Suprapubic skin (tissue), 4 donors: ENCODE data around the gene CPNE2. TPM values are rescaled to one million over a fixed set of nuclear protein-coding genes. Genes with fewer than 3 reads are reported as not detected.

Source experiments
- DNase-seq, 2 donors: peaks; one replicate each; pipeline ENCODE4 v3.0.0-alpha.2; 2019; ENCODE audit warnings: low spot score in 2 of 2
- H3K27ac ChIP-seq: fragments of 200-600 bp; sonication (generic); one replicate; pipeline ENCODE4 v1.5.1; 2019
- H3K27me3 ChIP-seq: fragments of 200-600 bp; sonication (generic); one replicate; pipeline ENCODE4 v1.5.1; 2019
- H3K36me3 ChIP-seq: fragments of 200-600 bp; sonication (generic); one replicate; pipeline ENCODE4 v1.5.1; 2019
- H3K4me1 ChIP-seq: fragments of 200-600 bp; sonication (generic); one replicate; pipeline ENCODE4 v1.5.1; 2019
- H3K4me3 ChIP-seq: fragments of 200-600 bp; sonication (generic); one replicate; pipeline ENCODE4 v1.5.1; 2019; ENCODE audit warnings: mild to moderate bottlenecking
- H3K9me3 ChIP-seq: fragments of 200-600 bp; sonication (generic); one replicate; pipeline ENCODE4 v1.5.1; 2019
- CTCF ChIP-seq, 2 donors: fragments of 200-600 bp in 1 of 2; fragments of 450-650 bp in 1 of 2; sonication (generic) in 1 of 2; IDR thresholded peaks; one replicate each; pipeline ENCODE4 v1.5.1; 2016 to 2019; ENCODE audit warnings: antibody characterized with exemption in 2 of 2, mild to moderate bottlenecking in 1 of 2, moderate library complexity in 1 of 2
- EP300 ChIP-seq: sonication (generic); formaldehyde crosslinking; IDR thresholded peaks from one replicate; pipeline ENCODE4 v1.6.1; 2017; ENCODE audit warnings: antibody characterized with exemption
- POLR2A ChIP-seq, 2 donors: fragments of 450-650 bp; IDR thresholded peaks; one replicate each; pipeline ENCODE4 v1.6.1; 2017; ENCODE audit warnings: antibody characterized with exemption in 2 of 2, mild to moderate bottlenecking in 2 of 2, moderate library complexity in 2 of 2
- POLR2AphosphoS5 ChIP-seq, 3 donors: sonication (generic); formaldehyde crosslinking; IDR thresholded peaks; one replicate each; pipeline ENCODE4 v1.6.1; 2017; ENCODE audit warnings: antibody characterized with exemption in 3 of 3
- WGBS: methylation state at CpG from one replicate; pipeline ENCODE4 v1.1.5; 2018; 5-methylcytosine and 5-hydroxymethylcytosine counted together
- total RNA-seq, 4 donors: library from RNA; depleted of rRNA; stranded (reverse); fragments of >200 nt; gene quantifications; one replicate each; pipeline ENCODE4 v1.1.0, GENCODE V29; 2016

The CPNE2 gene
- total RNA-seq, 4 donors from 2014 or later: 12.7 to 23.1 (median 15.7) TPM

DNA sequence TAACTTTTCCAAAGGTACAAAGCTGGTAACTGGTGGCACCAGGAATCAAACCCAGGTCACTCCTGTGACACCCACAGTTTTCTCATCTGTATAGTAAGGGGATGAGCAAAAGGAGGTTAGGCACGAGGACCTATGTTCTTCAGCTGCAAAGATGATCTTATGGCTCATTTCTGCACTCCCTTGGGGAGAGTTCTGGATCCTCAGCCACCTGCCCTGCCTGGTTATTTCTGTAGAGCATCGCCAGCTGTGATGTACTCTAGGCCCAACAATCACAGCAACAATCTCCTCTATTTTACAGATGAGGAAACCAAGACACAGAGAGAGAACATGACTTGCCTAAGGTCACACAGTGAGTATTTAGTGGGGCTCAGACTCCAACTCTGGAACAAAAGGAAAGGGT lies 5.4 kb upstream of the CPNE2 start:
- Histone ChIP-seq H3K36me3 (no peaks in the 10 kb centered on the region), H3K4me1 (peaks cover 16% of the 10 kb centered on the region), H3K9me3 (no peaks in the 10 kb centered on the region), H3K27ac (no peak overlapping the region), H3K27me3 (no peaks in the 10 kb centered on the region), H3K4me3 (no peak overlapping the region)
- 63% methylated on average over 2 of the region's 2 CpGs for WGBS
- TF ChIP-seq EP300 (no peak), POLR2A (IDR thresholded peaks at IDR 0.05) (no peak), CTCF (IDR thresholded peaks at IDR 0.05) (no peak)
- DNase-seq: no peak

DNA sequence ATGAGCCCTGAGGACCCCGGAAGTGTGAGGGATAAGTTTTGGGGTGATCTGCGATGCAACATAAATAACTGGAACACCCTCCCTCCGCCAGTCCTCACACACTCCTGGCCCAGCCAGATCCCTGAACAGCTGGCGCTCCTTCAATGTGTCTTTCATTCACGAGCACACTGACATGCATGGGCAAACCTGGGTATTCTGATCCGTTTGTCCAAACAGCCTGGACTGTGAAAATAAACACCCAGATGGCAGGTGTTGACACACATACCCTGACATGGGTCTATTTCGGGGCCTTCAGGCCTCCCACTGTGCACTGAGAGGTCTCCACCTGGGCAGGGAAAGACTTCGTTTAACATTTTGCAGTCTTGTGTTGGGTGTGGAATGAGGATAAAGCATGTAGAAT lies 3.0 kb upstream of the CPNE2 start:
- DNase-seq: no peak
- peaks cover 30% of the 10 kb centered on the region for H3K4me1 ChIP-seq
- H3K9me3 ChIP-seq: no peaks in the 10 kb centered on the region
- H3K36me3 ChIP-seq: no peaks in the 10 kb centered on the region
- H3K27ac ChIP-seq: no peak overlapping the region
- TF ChIP-seq EP300 (no peak), POLR2AphosphoS5 (IDR thresholded peaks at IDR 0.05) (no peak), POLR2A (IDR thresholded peaks at IDR 0.05) (no peak), CTCF (IDR thresholded peaks at IDR 0.05) (no peak)
- H3K27me3 ChIP-seq: no peaks in the 10 kb centered on the region
- 82% methylated on average over 8 of the region's 8 CpGs for WGBS
- no peak overlapping the region for H3K4me3 ChIP-seq

DNA sequence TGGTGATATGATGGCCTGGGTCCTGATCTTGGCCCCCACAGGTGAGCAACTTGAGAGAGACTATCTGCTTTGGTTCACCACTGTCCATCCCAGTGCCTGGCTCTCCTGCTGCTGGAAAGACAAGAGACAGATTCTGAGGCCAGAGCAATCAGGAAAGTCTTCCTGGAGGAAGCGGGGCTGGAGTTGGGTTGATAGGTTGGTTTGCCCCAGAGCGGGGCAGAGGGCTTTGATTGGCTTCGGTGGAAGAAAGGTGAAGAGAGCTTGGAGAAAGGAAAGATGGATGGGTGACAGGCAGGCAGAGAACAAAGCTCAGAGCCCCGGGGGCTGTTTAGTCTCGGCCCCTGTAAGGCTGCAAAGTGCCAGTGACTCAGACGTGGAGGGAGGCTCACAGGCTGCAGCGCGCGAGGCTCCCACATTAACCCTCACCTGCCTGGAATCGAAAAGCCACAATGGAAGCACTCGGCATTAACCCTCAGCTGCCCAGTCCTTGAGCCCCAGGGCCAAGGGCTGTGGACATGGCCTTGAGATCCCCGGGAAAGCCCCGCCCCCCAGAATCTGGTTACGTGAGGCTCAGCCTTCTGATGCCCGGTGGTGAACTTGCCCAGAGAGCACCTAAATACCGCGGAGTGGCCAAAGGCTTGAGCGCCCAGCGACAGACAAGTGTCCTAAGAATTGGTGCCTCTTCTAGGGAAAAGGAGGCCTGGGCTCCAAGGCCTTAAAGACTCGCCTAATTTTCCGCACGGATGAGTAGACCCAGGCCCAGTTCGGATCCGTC lies 996 bp upstream of the CPNE2 start:
- H3K27ac ChIP-seq: peak overlapping the region; percentile 72
- no peaks in the 10 kb centered on the region for H3K27me3 ChIP-seq
- WGBS: 19% methylated on average over 21 of the region's 24 CpGs
- TF ChIP-seq CTCF (IDR thresholded peaks at IDR 0.05) (no peak), POLR2A (IDR thresholded peaks at IDR 0.05) (no peak), POLR2AphosphoS5 (IDR thresholded peaks at IDR 0.05) (no peak), EP300 (no peak)
- no peak for DNase-seq
- H3K36me3 ChIP-seq: no peaks in the 10 kb centered on the region
- H3K4me3 ChIP-seq: peak overlapping the region; percentile 66
- no peaks in the 10 kb centered on the region for H3K9me3 ChIP-seq
- peaks cover 31% of the 10 kb centered on the region for H3K4me1 ChIP-seq

DNA sequence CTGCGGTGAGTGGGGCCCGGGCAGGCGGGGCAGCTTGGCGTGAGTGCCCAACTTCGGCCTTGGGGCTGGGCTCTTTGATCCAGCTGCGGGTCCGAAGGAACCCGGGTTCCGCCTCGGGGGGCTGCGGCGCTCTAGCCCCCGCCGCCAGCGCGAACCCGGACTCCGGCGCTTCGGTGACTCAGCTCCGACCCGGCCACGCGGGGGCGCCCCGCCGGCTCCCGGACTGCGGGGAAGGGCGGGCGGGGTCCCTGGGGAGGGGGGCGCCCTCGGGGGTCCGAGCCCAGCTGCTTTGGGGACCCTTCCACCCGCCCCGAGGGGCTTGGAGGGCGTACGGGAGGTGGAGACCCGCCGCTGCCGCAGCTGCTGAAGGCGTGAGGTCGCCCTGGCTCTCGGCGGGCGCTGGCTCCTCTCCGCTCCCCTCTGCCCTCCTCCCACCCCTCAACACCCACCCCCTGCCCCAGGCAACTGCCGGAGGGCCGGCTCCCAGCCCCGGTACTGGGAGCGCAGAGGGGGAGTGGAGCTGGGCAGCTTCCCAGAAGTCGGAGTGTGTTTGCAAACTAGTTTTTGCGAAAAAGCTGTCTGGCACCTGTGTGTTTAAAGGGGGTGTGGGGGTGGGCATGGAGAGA lies 516 bp downstream of the CPNE2 start:
- DNase-seq: no peak
- peaks cover 31% of the 10 kb centered on the region for H3K4me1 ChIP-seq
- TF ChIP-seq EP300 (no peak), CTCF (IDR thresholded peaks at IDR 0.05) (peak in 1 of 2 donors; percentile 65), POLR2A (IDR thresholded peaks at IDR 0.05) (no peak)

More for the DNA sequence above, 516 bp downstream of the CPNE2 start:
- 0% methylated on average over 10 of the region's 53 CpGs for WGBS
- Histone ChIP-seq H3K27me3 (no peaks in the 10 kb centered on the region), H3K36me3 (no peaks in the 10 kb centered on the region), H3K9me3 (no peaks in the 10 kb centered on the region), H3K27ac (peak overlapping the region; percentile 64), H3K4me3 (peak overlapping the region; percentile 66)
